Measurements from ENCODE around the gene ANKRD9.

ANKRD9 gene

GRCh38 chr14:102501751-102502315 lies 7.7 kb downstream of the ANKRD9 start:
- H3K4me3 ChIP-seq (replicated peaks; ENCODE audit: low read depth, low read length) = no peak overlapping the region
- no peaks in the 10 kb centered on the region for H3K27me3 ChIP-seq (replicated peaks; ENCODE audit: control insufficient read depth, insufficient read depth, low read length)
- peaks cover 3% of the 10 kb centered on the region for H3K36me3 ChIP-seq (ENCODE audit: control insufficient read depth, insufficient read depth, low read length)
- no peak for DNase-seq (ENCODE audit: extremely low read depth, insufficient read length)
- TF ChIP-seq CTCF (IDR thresholded peaks at IDR 0.05; ENCODE audit: insufficient read depth, low read length, poor library complexity, severe bottlenecking) = peak; percentile 16

- Histone ChIP-seq H3K27me3 (replicated peaks; ENCODE audit: control insufficient read depth, insufficient read depth, low read length) (no peaks in the 10 kb centered on the region), H3K4me3 (replicated peaks; ENCODE audit: low read depth, low read length) (no peak overlapping the region), H3K36me3 (ENCODE audit: control insufficient read depth, insufficient read depth, low read length) (peaks cover 3% of the 10 kb centered on the region)
- no peak for DNase-seq (ENCODE audit: extremely low read depth, insufficient read length)
- TF ChIP-seq CTCF (IDR thresholded peaks at IDR 0.05; ENCODE audit: insufficient read depth, low read length, poor library complexity, severe bottlenecking) = no peak
Measured at GRCh38 chr14:102500713-102501112, 8.9 kb downstream of the ANKRD9 start.

- H3K4me3 ChIP-seq (replicated peaks; ENCODE audit: low read depth, low read length) = no peak overlapping the region
- no peak for DNase-seq (ENCODE audit: extremely low read depth, insufficient read length)
- H3K36me3 ChIP-seq (ENCODE audit: control insufficient read depth, insufficient read depth, low read length) = peaks cover 3% of the 10 kb centered on the region
- no peaks in the 10 kb centered on the region for H3K27me3 ChIP-seq (replicated peaks; ENCODE audit: control insufficient read depth, insufficient read depth, low read length)
- no peak for TF ChIP-seq CTCF (IDR thresholded peaks at IDR 0.05; ENCODE audit: insufficient read depth, low read length, poor library complexity, severe bottlenecking)
Measured at GRCh38 chr14:102500158-102500662, 9.4 kb downstream of the ANKRD9 start.

- no peak for DNase-seq (ENCODE audit: extremely low read depth, insufficient read length)
- Histone ChIP-seq H3K27me3 (replicated peaks; ENCODE audit: control insufficient read depth, insufficient read depth, low read length) (no peaks in the 10 kb centered on the region), H3K4me3 (replicated peaks; ENCODE audit: low read depth, low read length) (no peak overlapping the region), H3K36me3 (ENCODE audit: control insufficient read depth, insufficient read depth, low read length) (peaks cover 3% of the 10 kb centered on the region)
- no peak for TF ChIP-seq CTCF (IDR thresholded peaks at IDR 0.05; ENCODE audit: insufficient read depth, low read length, poor library complexity, severe bottlenecking)
Measured at GRCh38 chr14:102499401-102500157, 10.0 kb downstream of the ANKRD9 start.

GRCh38 chr14:102498678-102499265 lies 10.8 kb downstream of the ANKRD9 start:
- Histone ChIP-seq H3K36me3 (ENCODE audit: control insufficient read depth, insufficient read depth, low read length) (peaks cover 3% of the 10 kb centered on the region), H3K27me3 (replicated peaks; ENCODE audit: control insufficient read depth, insufficient read depth, low read length) (no peaks in the 10 kb centered on the region), H3K4me3 (replicated peaks; ENCODE audit: low read depth, low read length) (no peak overlapping the region)
- DNase-seq (ENCODE audit: extremely low read depth, insufficient read length) = no peak
- TF ChIP-seq CTCF (IDR thresholded peaks at IDR 0.05; ENCODE audit: insufficient read depth, low read length, poor library complexity, severe bottlenecking) = no peak

All from GM06990 (cell line).